CD4-positive, CD25-positive, alpha-beta regulatory T cell (primary cell): ENCODE data around the gene ANTKMT. TPM values are rescaled to one million over a fixed set of nuclear protein-coding genes. Genes with fewer than 3 reads are reported as not detected.

Source experiments
- ATAC-seq, 2 donors: fragments of 150-1000 bp; cut with Tn5 transposase; one replicate each; pipeline ENCODE4 v1.10.0; 2021; ENCODE audit warnings: low read depth in 2 of 2, moderate number of reproducible peaks in 2 of 2, moderate library complexity in 1 of 2
- DNase-seq, 3 donors: peaks; one replicate each; pipeline versions ENCODE4 v3.0.0 to v3.0.0-alpha.2; 2012 to 2022; ENCODE audit warnings: mixed read lengths in 1 of 3
- H3K27ac ChIP-seq: one replicate; pipeline ENCODE4 v1.7.0; 2013; ENCODE audit warnings: mild to moderate bottlenecking, low read length; ENCODE audit not compliant: insufficient read depth, poor library complexity, severe bottlenecking
- H3K27me3 ChIP-seq: one replicate; pipeline ENCODE4 v1.7.0; 2013; ENCODE audit warnings: low read length; ENCODE audit not compliant: control insufficient read depth, insufficient read depth
- H3K36me3 ChIP-seq: one replicate; pipeline ENCODE4 v1.7.0; 2013; ENCODE audit warnings: mild to moderate bottlenecking, low read length, moderate library complexity; ENCODE audit not compliant: control insufficient read depth, insufficient read depth
- H3K4me1 ChIP-seq: 2 replicates; pipeline ENCODE4 v1.7.0; 2013; ENCODE audit warnings: mild to moderate bottlenecking, low read length; ENCODE audit not compliant: insufficient read depth, control insufficient read depth, poor library complexity, severe bottlenecking
- H3K4me3 ChIP-seq: one replicate; pipeline ENCODE4 v1.7.0; 2013; ENCODE audit warnings: low read depth, mild to moderate bottlenecking, low read length, moderate library complexity
- H3K9me3 ChIP-seq, 2 experiments: 1 replicate in 1 of 2; 2 replicates in 1 of 2; pipeline ENCODE4 v1.7.0; 2013; ENCODE audit warnings: low read length in 2 of 2, mild to moderate bottlenecking in 1 of 2, moderate library complexity in 1 of 2; ENCODE audit not compliant: control insufficient read depth in 2 of 2
- H3K27ac Mint-ChIP-seq, 3 donors: one replicate each; pipeline ENCODE4 v1.8.0; 2020 to 2022; ENCODE audit warnings: mild to moderate bottlenecking in 3 of 3, mixed read lengths in 3 of 3, moderate library complexity in 2 of 3
- H3K27me3 Mint-ChIP-seq: one replicate; pipeline ENCODE4 v1.8.0; 2022; ENCODE audit warnings: mild to moderate bottlenecking, mixed read lengths
- H3K36me3 Mint-ChIP-seq: one replicate; pipeline ENCODE4 v1.8.0; 2020; ENCODE audit warnings: mixed read lengths
- H3K4me1 Mint-ChIP-seq, 4 donors: one replicate each; pipeline ENCODE4 v1.8.0; 2020 to 2022; ENCODE audit warnings: mixed read lengths in 4 of 4, mild to moderate bottlenecking in 1 of 4
- H3K4me3 Mint-ChIP-seq, 4 donors: one replicate each; pipeline ENCODE4 v1.8.0; 2020 to 2022; ENCODE audit warnings: mild to moderate bottlenecking in 4 of 4, mixed read lengths in 4 of 4, moderate library complexity in 3 of 4
- H3K9me3 Mint-ChIP-seq, 7 donors: one replicate each; pipeline ENCODE4 v1.8.0; 2020 to 2022; ENCODE audit warnings: mixed read lengths in 7 of 7, mild to moderate bottlenecking in 3 of 7, moderate library complexity in 2 of 7
- polyA plus RNA-seq, 4 donors: library from polyadenylated mRNA; unstranded; fragments of 300-500 nt; fragmentation: Illumina TruSeq; gene quantifications; one replicate each; pipeline ENCODE4 v1.2.3, GENCODE V29; 2021
- total RNA-seq: library from RNA; stranded (reverse); gene quantifications from one replicate; pipeline ENCODE4 v1.2.3, GENCODE V29; 2022

The ANTKMT gene
- total and polyA plus RNA-seq, 5 donors from 2014 or later = 13.6 to 85.9 (median 62.0) TPM

DNA sequence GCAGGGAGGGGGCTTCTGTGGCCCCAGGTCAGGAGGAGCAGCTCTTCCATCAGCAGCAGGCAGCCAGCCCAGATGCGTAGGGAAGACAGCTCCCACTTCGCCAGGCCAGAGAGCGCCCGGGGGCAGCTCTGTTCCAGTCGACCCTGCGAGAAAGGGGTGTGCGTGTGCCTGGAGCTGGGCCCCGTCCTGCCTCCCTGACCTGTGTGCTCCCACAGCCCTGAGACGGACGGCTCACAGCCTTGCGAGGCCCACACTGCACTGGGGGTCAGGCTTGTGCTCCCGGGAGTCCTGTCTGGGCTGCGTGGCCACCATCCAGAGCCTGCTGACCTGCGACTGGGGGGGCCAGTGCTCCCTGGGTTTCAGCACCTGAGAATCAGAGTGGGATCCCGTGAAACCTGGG lies 39.1 kb downstream of the ANTKMT start:
- DNase-seq = no peak

DNA sequence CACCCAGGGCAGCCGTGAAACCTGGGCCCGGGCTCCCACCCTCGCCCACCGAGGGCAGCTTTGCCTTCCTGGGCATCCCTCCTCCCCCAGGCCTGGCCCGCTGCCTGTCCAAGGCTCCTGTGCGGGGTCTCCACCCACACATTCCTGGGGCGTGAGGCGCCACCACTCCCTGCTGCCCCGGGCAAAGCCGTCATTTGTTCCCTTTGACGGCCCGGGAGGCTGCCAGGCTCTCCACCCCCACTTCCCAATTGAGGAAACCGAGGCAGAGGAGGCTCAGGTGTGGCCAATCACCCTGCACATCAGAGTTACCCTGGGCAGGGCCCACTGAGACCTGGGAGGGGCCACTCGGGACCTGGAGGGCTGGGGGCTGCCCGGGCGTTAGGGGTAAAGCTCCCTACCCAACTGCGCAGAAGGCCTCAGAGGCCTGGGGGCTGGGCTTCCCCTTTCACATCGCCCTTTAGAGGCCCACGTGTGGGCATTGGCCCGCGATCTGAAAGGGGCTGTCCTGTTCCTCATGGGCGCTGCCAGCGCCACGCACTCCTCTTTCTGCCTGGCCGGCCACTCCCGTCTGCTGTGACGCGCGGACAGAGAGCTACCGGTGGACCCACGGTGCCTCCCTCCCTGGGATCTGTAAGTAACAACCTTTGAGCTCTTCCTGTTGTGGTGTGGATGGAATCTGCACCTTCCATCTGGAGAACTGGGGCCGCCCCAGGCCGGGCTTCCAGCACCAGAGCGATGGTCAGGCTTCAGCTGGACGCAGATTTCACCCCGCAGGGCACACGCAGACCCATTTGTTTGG lies 39.8 kb downstream of the ANTKMT start, which contains the start of gene MSLN:
Gene MSLN (plus strand): TSS at position 190 of the 799 bp plus-strand sequence. CDS start 1,947 bp downstream, outside the sequence.
- Mint-ChIP-seq H3K27me3 (peaks cover 14% of the 10 kb centered on the region), H3K9me3 (peaks cover 0 to 3% (median 0%) of the 10 kb centered on the region in 7 donors), H3K36me3 (no peaks in the 10 kb centered on the region), H3K27ac (no peak within 1 kb of the TSS), H3K4me3 (peak within 1 kb of the TSS in 1 of 4 donors; percentile 92), H3K4me1 (peaks cover 0 to 6% (median under 1%) of the 10 kb centered on the region in 4 donors)
- H3K27me3 ChIP-seq = no peaks in the 10 kb centered on the region
- H3K4me3 ChIP-seq = no peak within 1 kb of the TSS
- no peaks in the 10 kb centered on the region for H3K4me1 ChIP-seq
- ATAC-seq (no peak), DNase-seq (no peak)
- H3K9me3 ChIP-seq = no peaks in the 10 kb centered on the region
- H3K27ac ChIP-seq = no peak within 1 kb of the TSS
- no peaks in the 10 kb centered on the region for H3K36me3 ChIP-seq

More for the DNA sequence above, 39.1 kb downstream of the ANTKMT start:
- Mint-ChIP-seq H3K36me3 (no peaks in the 10 kb centered on the region), H3K27ac (no peak overlapping the region), H3K4me3 (peak overlapping the region in 1 of 4 donors; percentile 92), H3K27me3 (peaks cover 14% of the 10 kb centered on the region), H3K4me1 (peaks cover 0 to 6% (median under 1%) of the 10 kb centered on the region in 4 donors), H3K9me3 (peaks cover 0 to 3% (median 0%) of the 10 kb centered on the region in 7 donors)
- no peak overlapping the region for H3K4me3 ChIP-seq
- ATAC-seq = no peak
- H3K27me3 ChIP-seq = no peaks in the 10 kb centered on the region
- no peaks in the 10 kb centered on the region for H3K36me3 ChIP-seq
- no peak overlapping the region for H3K27ac ChIP-seq
- no peaks in the 10 kb centered on the region for H3K9me3 ChIP-seq
- no peaks in the 10 kb centered on the region for H3K4me1 ChIP-seq

DNA sequence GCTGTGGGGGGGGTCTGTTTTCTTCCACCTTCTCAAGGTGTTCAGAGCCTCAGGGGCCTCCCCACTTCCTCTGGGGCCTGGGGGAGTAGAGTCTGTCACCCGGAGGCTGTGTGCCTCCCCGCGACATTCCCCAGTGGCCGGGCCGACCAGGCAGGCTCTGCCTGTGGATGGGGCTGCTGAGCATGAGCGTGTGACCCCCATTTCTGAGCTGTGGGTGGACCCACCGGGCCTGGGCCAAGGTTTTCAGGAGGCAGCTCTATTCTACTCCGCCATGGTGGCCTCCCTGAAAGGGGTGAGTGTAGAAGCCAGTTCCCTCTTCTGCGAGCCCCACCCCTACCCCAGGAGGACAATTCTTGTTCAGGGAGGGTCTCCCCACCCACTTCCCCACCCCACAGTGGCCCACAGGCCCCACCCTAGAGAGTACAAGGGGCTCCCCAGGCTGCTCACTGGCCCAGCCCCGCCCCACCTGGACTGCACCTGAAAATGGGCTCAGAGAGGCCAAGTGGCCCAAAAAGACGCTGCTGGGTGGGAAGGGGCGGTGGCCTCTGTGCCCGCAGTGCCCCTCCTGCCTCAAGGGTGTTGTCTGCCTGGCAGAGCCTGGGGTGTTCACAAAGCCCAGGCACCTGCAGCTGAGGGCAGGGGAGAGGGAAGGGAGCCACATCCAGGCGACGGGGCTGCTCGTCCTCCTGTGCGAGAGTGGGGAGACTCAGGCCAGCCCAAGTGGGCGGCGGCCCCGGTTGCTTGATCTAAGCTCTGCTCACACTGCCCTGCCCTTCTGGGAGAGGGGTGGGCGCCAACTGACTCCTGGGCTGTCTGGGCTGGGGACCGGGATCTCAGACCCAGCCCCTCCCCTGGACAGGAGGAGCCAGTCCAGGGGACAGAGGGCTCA lies 40.9 kb downstream of the ANTKMT start:
- no peaks in the 10 kb centered on the region for H3K27me3 ChIP-seq
- no peaks in the 10 kb centered on the region for H3K9me3 ChIP-seq
- H3K27ac ChIP-seq = no peak overlapping the region
- H3K4me1 ChIP-seq = no peaks in the 10 kb centered on the region
- no peak overlapping the region for H3K4me3 ChIP-seq
- Mint-ChIP-seq H3K36me3 (no peaks in the 10 kb centered on the region), H3K27ac (no peak overlapping the region), H3K9me3 (no peaks in the 10 kb centered on the region), H3K4me1 (peaks cover 0 to 6% (median 0%) of the 10 kb centered on the region in 4 donors), H3K27me3 (peaks cover 14% of the 10 kb centered on the region), H3K4me3 (no peak overlapping the region)
- ATAC-seq = no peak
- no peaks in the 10 kb centered on the region for H3K36me3 ChIP-seq
- no peak for DNase-seq

DNA sequence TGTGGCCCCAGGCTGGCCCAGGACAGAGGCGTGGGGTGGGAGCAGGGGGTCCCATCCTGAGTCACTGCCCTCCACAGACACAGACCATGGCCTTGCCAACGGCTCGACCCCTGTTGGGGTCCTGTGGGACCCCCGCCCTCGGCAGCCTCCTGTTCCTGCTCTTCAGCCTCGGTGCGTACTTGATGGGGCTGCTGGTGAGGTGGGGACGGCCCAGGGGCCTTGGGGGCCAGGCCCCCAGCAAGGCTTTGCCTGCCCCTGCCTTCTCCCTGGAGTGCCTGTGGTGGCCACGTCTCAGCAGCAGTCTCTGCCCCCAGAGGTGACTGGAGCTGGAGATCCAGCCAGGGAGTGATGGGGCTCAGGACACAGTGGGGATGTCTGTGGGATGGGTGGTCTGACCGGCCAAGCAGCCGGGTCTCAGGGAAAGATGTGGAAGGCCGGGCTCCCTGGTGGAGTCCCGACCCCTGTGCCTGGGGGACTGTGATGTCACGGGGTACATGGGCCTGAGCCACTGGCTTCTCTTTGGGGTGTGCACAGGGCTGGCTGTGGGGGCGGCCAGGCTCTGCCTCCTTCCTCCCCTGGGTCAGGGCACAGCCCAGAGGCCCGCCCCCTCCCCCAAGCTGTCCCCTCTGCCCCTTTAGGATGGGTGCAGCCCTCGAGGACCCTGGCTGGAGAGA lies 41.8 kb downstream of the ANTKMT start:
- DNase-seq (no peak), ATAC-seq (peak in 1 of 2 donors; percentile 7)
- Mint-ChIP-seq H3K4me1 (peaks cover 0 to 3% (median 0%) of the 10 kb centered on the region in 4 donors), H3K4me3 (no peak overlapping the region), H3K36me3 (no peaks in the 10 kb centered on the region), H3K27me3 (peaks cover 10% of the 10 kb centered on the region), H3K9me3 (no peaks in the 10 kb centered on the region), H3K27ac (no peak overlapping the region)
- no peaks in the 10 kb centered on the region for H3K9me3 ChIP-seq
- H3K27me3 ChIP-seq = no peaks in the 10 kb centered on the region
- H3K4me3 ChIP-seq = no peak overlapping the region
- H3K4me1 ChIP-seq = no peaks in the 10 kb centered on the region
- no peak overlapping the region for H3K27ac ChIP-seq
- no peaks in the 10 kb centered on the region for H3K36me3 ChIP-seq

DNA sequence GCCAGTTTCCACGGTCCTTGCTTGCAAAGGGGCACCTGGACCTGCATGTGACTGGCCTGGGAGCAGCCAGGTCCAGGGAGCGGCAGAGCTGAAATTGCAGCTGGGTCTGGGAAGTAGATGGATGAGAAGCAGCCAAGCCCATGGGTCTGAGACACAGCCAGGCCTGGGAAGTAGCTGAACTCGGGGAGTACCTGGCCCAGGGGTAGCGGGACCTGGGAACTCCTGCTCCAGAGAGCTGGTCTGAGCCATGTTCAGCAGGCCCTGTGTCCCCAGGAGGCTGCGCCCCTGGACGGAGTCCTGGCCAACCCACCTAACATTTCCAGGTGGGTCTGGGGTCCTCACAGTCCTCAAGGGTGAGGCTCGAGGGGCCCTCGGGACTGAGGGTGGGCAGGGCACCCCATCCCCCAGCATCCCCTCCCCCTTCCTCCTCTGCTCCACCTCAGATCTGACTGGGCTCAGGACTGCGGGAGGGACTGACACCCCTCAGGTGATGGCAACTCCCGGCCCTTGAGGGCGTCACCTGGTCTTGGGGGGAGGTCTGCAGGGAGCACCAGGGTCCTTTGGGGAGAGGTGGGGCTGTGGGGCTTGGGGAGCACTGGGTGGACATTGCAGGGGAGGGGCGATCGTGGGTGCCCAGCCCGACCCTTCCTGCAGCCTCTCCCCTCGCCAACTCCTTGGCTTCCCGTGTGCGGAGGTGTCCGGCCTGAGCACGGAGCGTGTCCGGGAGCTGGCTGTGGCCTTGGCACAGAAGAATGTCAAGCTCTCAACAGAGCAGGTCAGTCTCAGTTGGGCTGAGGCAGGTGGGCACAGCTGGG lies 42.6 kb downstream of the ANTKMT start:
- peaks cover 0 to 1% (median 0%) of the 10 kb centered on the region in 7 donors for H3K9me3 Mint-ChIP-seq
- no peaks in the 10 kb centered on the region for H3K36me3 ChIP-seq
- H3K27me3 ChIP-seq = no peaks in the 10 kb centered on the region
- no peak overlapping the region for H3K27ac Mint-ChIP-seq
- H3K27ac ChIP-seq = no peak overlapping the region
- H3K4me1 ChIP-seq = no peaks in the 10 kb centered on the region
- ATAC-seq (no peak), DNase-seq (no peak)
- H3K36me3 Mint-ChIP-seq = no peaks in the 10 kb centered on the region
- H3K4me3 ChIP-seq = no peak overlapping the region
- no peak overlapping the region for H3K4me3 Mint-ChIP-seq
- H3K4me1 Mint-ChIP-seq = no peaks in the 10 kb centered on the region
- H3K9me3 ChIP-seq = no peaks in the 10 kb centered on the region
- peaks cover 7% of the 10 kb centered on the region for H3K27me3 Mint-ChIP-seq

DNA sequence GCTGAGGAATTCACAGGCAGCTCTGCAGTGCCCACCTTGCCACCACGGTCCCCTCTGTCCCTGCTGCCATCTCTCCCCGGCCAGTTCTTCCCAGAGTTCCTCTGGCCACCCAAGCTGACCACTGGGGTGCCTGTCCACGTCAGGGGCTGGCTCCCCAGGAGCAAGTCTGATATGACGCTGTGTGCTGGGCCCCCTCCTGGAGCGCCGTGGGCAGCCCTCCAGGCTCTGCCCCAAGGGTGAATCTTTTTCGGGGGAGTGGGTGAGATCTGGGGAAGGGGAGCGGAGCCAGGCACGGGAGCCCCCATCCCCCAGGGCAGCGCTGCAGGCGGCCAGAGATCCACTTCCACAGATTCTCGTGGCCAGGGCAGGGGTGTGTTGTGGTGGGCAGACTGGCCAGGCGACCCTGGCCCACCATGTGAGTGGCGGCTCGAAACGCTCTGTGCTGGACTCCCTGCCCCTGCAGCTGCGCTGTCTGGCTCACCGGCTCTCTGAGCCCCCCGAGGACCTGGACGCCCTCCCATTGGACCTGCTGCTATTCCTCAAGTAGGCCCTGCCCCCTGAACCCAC lies 43.3 kb downstream of the ANTKMT start:
- H3K4me3 ChIP-seq = no peak overlapping the region
- no peaks in the 10 kb centered on the region for H3K4me1 Mint-ChIP-seq
- peaks cover 7% of the 10 kb centered on the region for H3K27me3 Mint-ChIP-seq
- no peak overlapping the region for H3K27ac Mint-ChIP-seq
- no peaks in the 10 kb centered on the region for H3K4me1 ChIP-seq
- no peak overlapping the region for H3K27ac ChIP-seq
- no peak overlapping the region for H3K4me3 Mint-ChIP-seq
- no peaks in the 10 kb centered on the region for H3K36me3 Mint-ChIP-seq
- H3K9me3 ChIP-seq = no peaks in the 10 kb centered on the region
- peaks cover 0 to 1% (median 0%) of the 10 kb centered on the region in 7 donors for H3K9me3 Mint-ChIP-seq
- ATAC-seq (no peak), DNase-seq (no peak)
- no peaks in the 10 kb centered on the region for H3K27me3 ChIP-seq
- H3K36me3 ChIP-seq = no peaks in the 10 kb centered on the region
